A549 (cell line): Measurements from ENCODE around the gene MARCHF10. TPM values are rescaled to one million over a fixed set of nuclear protein-coding genes. Genes with fewer than 3 reads are reported as not detected.

Experiments used
- ATAC-seq, 2 experiments: fragments of 200-7000 bp in 1 of 2; fragments of >200 bp in 1 of 2; cut with Nextera tagmentation in 1 of 2; cut with Tn5 transposase in 1 of 2; 3 replicates each; pipeline versions ENCODE4 v1.8.0 to v1.9.1; 2018 to 2020; ENCODE audit warnings: mild to moderate bottlenecking in 1 of 2, moderate library complexity in 1 of 2
- CTCF ChIA-PET: fragments of 300-600 bp; sonication (Branson Sonifier 250); formaldehyde crosslinking; extraction: SDS; loops from one replicate; lab custom pipeline; 2021; ENCODE audit warnings: antibody characterized with exemption, inconsistent platforms; lab: Yijun Ruan, JAX
- POLR2A ChIA-PET: fragments of 350-600 bp; formaldehyde crosslinking; extraction: SDS; loops from one replicate; lab custom pipeline; 2021; ENCODE audit warnings: antibody characterized with exemption, inconsistent platforms; lab: Yijun Ruan, JAX
- DNase-seq, 2 experiments: peaks; one replicate each; pipeline versions ENCODE4 v3.0.0 to v3.0.0-alpha.2; 2011 to 2016; ENCODE audit warnings: low read depth in 1 of 2, low spot score in 1 of 2
- FAIRE-seq: peaks from 2 replicates; lab custom pipeline; 2011; peaks lifted over from hg19 to GRCh38; lab: Jason Lieb, UNC
- H3K27ac ChIP-seq, 2 experiments: fragments of >200 bp; sonication (Bioruptor Twin); formaldehyde crosslinking; 3 replicates each; pipeline ENCODE4 v1.5.1; 2016 to 2017
- H3K4me1 ChIP-seq: fragments of >200 bp; sonication (Bioruptor Twin); formaldehyde crosslinking; 3 replicates; pipeline ENCODE4 v1.6.1; 2016
- H3K4me2 ChIP-seq: fragments of >200 bp; sonication (Bioruptor Twin); formaldehyde crosslinking; 3 replicates; pipeline ENCODE4 v1.6.1; 2016
- H3K4me3 ChIP-seq: fragments of >200 bp; sonication (Bioruptor Twin); formaldehyde crosslinking; 3 replicates; pipeline ENCODE4 v1.5.1; 2016
- H3K9me3 ChIP-seq: fragments of >200 bp; sonication (Bioruptor Twin); formaldehyde crosslinking; 3 replicates; pipeline ENCODE4 v1.6.1; 2016
- BHLHE40 ChIP-seq: IDR thresholded peaks from 2 replicates; pipeline ENCODE4 v1.6.1; 2012; ENCODE audit warnings: low read depth, low read length, inconsistent platforms
- EHMT2 ChIP-seq: fragments of 200-600 bp; sonication (generic); IDR thresholded peaks from 2 replicates; pipeline ENCODE4 v1.6.1; 2016; ENCODE audit warnings: antibody characterized with exemption, low read depth, mild to moderate bottlenecking, moderate library complexity
- ELK1 ChIP-seq: fragments of 150-350 bp; IDR thresholded peaks from 2 replicates; pipeline ENCODE4 v1.6.1; 2014; ENCODE audit warnings: low read depth, mild to moderate bottlenecking, low read length
- EP300 ChIP-seq, 2 experiments: fragments of >200 bp; sonication (Bioruptor Twin); formaldehyde crosslinking; IDR thresholded peaks; 2 replicates in 1 of 2; 3 replicates in 1 of 2; pipeline ENCODE4 v1.6.1; 2016 to 2017
- ESRRA ChIP-seq: fragments of 150-350 bp; IDR thresholded peaks from 2 replicates; pipeline ENCODE4 v1.6.1; 2014; ENCODE audit warnings: mild to moderate bottlenecking, low read length, borderline replicate concordance
- FOXS1 ChIP-seq: fragments of 250-450 bp; sonication (Bioruptor Pico); IDR thresholded peaks from 2 replicates; pipeline ENCODE4 v1.5.0; 2020; ENCODE audit warnings: mild to moderate bottlenecking, moderate library complexity
- HES2 ChIP-seq: fragments of >200 bp; sonication (Bioruptor Twin); formaldehyde crosslinking; IDR thresholded peaks from 2 replicates; pipeline ENCODE4 v1.6.1; 2016
- HEYL ChIP-seq: fragments of 250-450 bp; sonication (Bioruptor Pico); IDR thresholded peaks from 2 replicates; pipeline ENCODE4 v1.8.0; 2021; ENCODE audit warnings: mild to moderate bottlenecking, moderate library complexity
- HMGXB4 ChIP-seq: fragments of 250-450 bp; sonication (Bioruptor Pico); IDR thresholded peaks from 2 replicates; pipeline ENCODE4 v1.5.0; 2021; ENCODE audit warnings: mild to moderate bottlenecking, moderate library complexity, borderline replicate concordance
- HOXA7 ChIP-seq: fragments of 250-450 bp; sonication (Bioruptor Pico); IDR thresholded peaks from 2 replicates; pipeline ENCODE4 v1.5.0; 2020; ENCODE audit warnings: mild to moderate bottlenecking, moderate library complexity
- HOXB5 ChIP-seq: fragments of 250-450 bp; sonication (Bioruptor Pico); IDR thresholded peaks from 2 replicates; pipeline ENCODE4 v1.5.0; 2020; ENCODE audit warnings: mild to moderate bottlenecking, moderate library complexity
- JUNB ChIP-seq: fragments of >200 bp; sonication (Bioruptor Twin); formaldehyde crosslinking; IDR thresholded peaks from 2 replicates; pipeline ENCODE4 v1.6.1; 2016
- KDM1A ChIP-seq: fragments of 200-600 bp; sonication (generic); IDR thresholded peaks from 2 replicates; pipeline ENCODE4 v1.6.1; 2016; ENCODE audit warnings: low read depth, mild to moderate bottlenecking
- KDM5A ChIP-seq: fragments of 200-600 bp; sonication (generic); IDR thresholded peaks from 2 replicates; pipeline ENCODE4 v1.6.1; 2016; ENCODE audit warnings: antibody characterized with exemption, mild to moderate bottlenecking
- MAX ChIP-seq: IDR thresholded peaks from 2 replicates; pipeline ENCODE4 v1.6.1; 2012
- MAZ ChIP-seq: fragments of 150-350 bp; IDR thresholded peaks from 2 replicates; pipeline ENCODE4 v1.6.1; 2014; ENCODE audit warnings: antibody characterized with exemption, low read depth, low read length, borderline replicate concordance
- MYC ChIP-seq: IDR thresholded peaks from 2 replicates; pipeline ENCODE4 v1.6.1; 2012; ENCODE audit warnings: mild to moderate bottlenecking, inconsistent platforms, low read length, improper control_type of control experiment, borderline replicate concordance
- NR3C1 ChIP-seq: fragments of >200 bp; sonication (Bioruptor Twin); formaldehyde crosslinking; IDR thresholded peaks from 3 replicates; pipeline ENCODE4 v1.6.1; 2017
- PHF8 ChIP-seq: fragments of 200-600 bp; sonication (generic); IDR thresholded peaks from 2 replicates; pipeline ENCODE4 v1.6.1; 2016; ENCODE audit warnings: low read depth, mild to moderate bottlenecking, antibody characterized with exemption, moderate library complexity, borderline replicate concordance
- RAD21 ChIP-seq, 2 experiments: fragments of >200 bp in 1 of 2; sonication (Bioruptor Twin) in 1 of 2; formaldehyde crosslinking in 1 of 2; IDR thresholded peaks in 1 of 2; conservative IDR thresholded peaks in 1 of 2; 2 replicates in 1 of 2; 3 replicates in 1 of 2; pipeline ENCODE4 v1.6.1; 2012 to 2018; ENCODE audit warnings: inconsistent platforms in 1 of 2
- RARB ChIP-seq: fragments of 250-450 bp; sonication (Bioruptor Pico); IDR thresholded peaks from 2 replicates; pipeline ENCODE4 v1.8.0; 2021; ENCODE audit warnings: mild to moderate bottlenecking, moderate library complexity
- RCOR1 ChIP-seq: fragments of 150-350 bp; IDR thresholded peaks from 2 replicates; pipeline ENCODE4 v1.6.1; 2014; ENCODE audit warnings: antibody characterized with exemption, low read length, low read depth
- RFX5 ChIP-seq: fragments of 450-650 bp; IDR thresholded peaks from 2 replicates; pipeline ENCODE4 v1.7.1; 2014; ENCODE audit warnings: antibody characterized with exemption, mild to moderate bottlenecking, moderate library complexity
- TFCP2L1 ChIP-seq: fragments of 250-450 bp; sonication (Bioruptor Pico); IDR thresholded peaks from 2 replicates; pipeline ENCODE4 v1.5.0; 2021; ENCODE audit warnings: mild to moderate bottlenecking
- TP53 ChIP-seq: fragments of 250-450 bp; sonication (Bioruptor Pico); IDR thresholded peaks from 2 replicates; pipeline ENCODE4 v1.5.0; 2021; ENCODE audit warnings: mild to moderate bottlenecking, moderate library complexity
- ZC3H11A ChIP-seq: fragments of 450-650 bp; IDR thresholded peaks from 2 replicates; pipeline ENCODE4 v1.6.1; 2014; ENCODE audit warnings: antibody characterized with exemption, mild to moderate bottlenecking
- ZSCAN20 ChIP-seq: fragments of 250-450 bp; sonication (Bioruptor Pico); IDR thresholded peaks from 2 replicates; pipeline ENCODE4 v1.8.0; 2022; ENCODE audit warnings: mild to moderate bottlenecking, moderate library complexity
- WGBS: methylation state at CpG from one replicate; pipeline ENCODE4 v1.1.6; 2017; ENCODE audit errors: missing lambda C conversion rate; 5-methylcytosine and 5-hydroxymethylcytosine counted together
- polyA plus RNA-seq, 4 experiments: library from polyadenylated mRNA; depleted of rRNA in 3 of 4; stranded (reverse); fragments of >200 nt; fragmentation: RNase III in 1 of 4; extraction: RNeasy Plus Mini Kit Qiagen cat#74134 plus additional on column Dnase treatment in 1 of 4; gene quantifications; 2 replicates in 3 of 4; 3 replicates in 1 of 4; pipeline ENCODE4 v1.2.3, GENCODE V29; 2011 to 2017

The MARCHF10 gene
- polyA plus RNA-seq, 2 of the 4 experiments (the other 2 are of a cell fraction): 0.43 to 0.57 TPM

DNA sequence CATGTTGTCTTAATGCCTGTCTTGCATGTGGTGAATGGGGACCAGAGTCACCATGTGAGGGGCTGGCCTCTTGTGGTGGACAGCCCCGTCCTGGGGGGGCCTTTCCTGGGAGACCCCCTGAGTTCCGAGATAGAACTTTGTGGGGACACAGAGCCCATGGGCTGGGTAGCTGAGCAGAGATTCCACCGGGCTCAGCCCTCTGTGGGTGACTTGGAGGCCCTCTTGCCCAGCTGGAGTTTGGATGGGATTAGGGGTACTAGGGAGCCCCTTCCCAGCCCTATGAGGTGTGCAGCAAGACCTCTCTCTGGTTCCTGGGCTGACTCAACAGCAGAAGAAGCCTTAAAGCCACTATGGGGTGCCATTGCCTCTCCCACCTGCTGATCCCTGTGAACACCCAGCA lies 142.5 kb downstream of the MARCHF10 start:
- ATAC-seq (no peak), DNase-seq (no peak), FAIRE-seq (no peak)
- ChIA-PET CTCF (interaction anchor here (0.9 kb wide), 1 partner anchor 748 kb away, joined by 4 read pairs; no protein-coding TSS in a partner anchor), POLR2A (no interaction called here)
- Histone ChIP-seq H3K9me3 (peaks cover 7% of the 10 kb centered on the region), H3K4me2 (no peak overlapping the region), H3K27ac (no peak overlapping the region), H3K4me3 (no peak overlapping the region), H3K4me1 (no peaks in the 10 kb centered on the region)
- no peak for TF ChIP-seq ELK1
- TF ChIP-seq RARB (CRISPR knock-in tag): no peak
- TF ChIP-seq JUNB: no peak
- no peak for TF ChIP-seq ZSCAN20 (CRISPR knock-in tag)
- no peak for TF ChIP-seq HOXB5 (CRISPR knock-in tag)
- TF ChIP-seq MYC: no peak
- TF ChIP-seq RCOR1: no peak
- TF ChIP-seq TP53 (CRISPR knock-in tag): no peak
- WGBS: 81% methylated on average over 2 of the region's 3 CpGs

GRCh38 chr17:62664336-62665120 lies 143.6 kb downstream of the MARCHF10 start:
- TF ChIP-seq MAX: no peak
- TF ChIP-seq EP300 (IDR thresholded peaks at IDR 0.05): no peak
- no peak for TF ChIP-seq FOXS1 (CRISPR knock-in tag)
- no peak for TF ChIP-seq ESRRA
- TF ChIP-seq KDM5A: no peak
- no peak for TF ChIP-seq RFX5
- no peak for TF ChIP-seq HEYL
- no peak for TF ChIP-seq KDM1A
- no peak for TF ChIP-seq ZC3H11A
- no peak for TF ChIP-seq MAZ
- no peak for TF ChIP-seq RAD21 (conservative IDR thresholded peaks at IDR 0.05 in 1 of 2, IDR thresholded peaks at IDR 0.05 in 1 of 2)
- no peak for TF ChIP-seq TFCP2L1 (CRISPR knock-in tag)
- no peak for TF ChIP-seq HOXA7
- no peak for TF ChIP-seq HES2
- TF ChIP-seq PHF8: no peak
- no peak for TF ChIP-seq RCOR1
- TF ChIP-seq HMGXB4: no peak
- TF ChIP-seq NR3C1: no peak
- no peak for TF ChIP-seq BHLHE40
- no peak for TF ChIP-seq EHMT2
- FAIRE-seq (no peak), ATAC-seq (no peak), DNase-seq (no peak)
- no peak overlapping the region for H3K4me3 ChIP-seq
- no peaks in the 10 kb centered on the region for H3K4me1 ChIP-seq
- CTCF ChIA-PET: interaction anchor here (0.9 kb wide), 1 partner anchor 749 kb away, joined by 4 read pairs; no protein-coding TSS in a partner anchor
- 83% methylated on average over 13 of the region's 25 CpGs for WGBS
- H3K27ac ChIP-seq: no peak overlapping the region
- no peak overlapping the region for H3K4me2 ChIP-seq
- H3K9me3 ChIP-seq: peaks cover 15% of the 10 kb centered on the region
- POLR2A ChIA-PET: no interaction called here
